Measurements from ENCODE around the gene GABBR2.

GRCh38 chr9:98538626-98539031 is 170.1 kb downstream of the GABBR2 start:
- TF ChIP-seq CTCF (IDR thresholded peaks at IDR 0.05) = no peak
- TF ChIP-seq EZH2 (IDR thresholded peaks at IDR 0.05; ENCODE audit: borderline replicate concordance, insufficient read depth, low read depth, low read length, poor library complexity, severe bottlenecking) = no peak

Data from B cell (primary cell).